HepG2 (cell line): ENCODE data around the gene TRMT112. TPM values are rescaled to one million over a fixed set of nuclear protein-coding genes. Genes with fewer than 3 reads are reported as not detected.

Source experiments
- ATAC-seq: fragments of 200-7000 bp; cut with Tn5 transposase; 3 replicates; pipeline ENCODE4 v1.9.1; 2020; ENCODE audit warnings: mild to moderate bottlenecking, moderate library complexity
- BruUV-seq: library from RNA; stranded (reverse); fragments of 400-500 nt; replicated peaks from 2 replicates; lab custom pipeline; 2021; lab: Mats Ljungman, UMichigan
- CTCF ChIA-PET: fragments of 300-600 bp; formaldehyde crosslinking; extraction: SDS; loops from one replicate; lab custom pipeline; 2021; ENCODE audit warnings: low total read pairs, inconsistent platforms, low intra/inter-chr PET ratio; lab: Yijun Ruan, JAX
- POLR2A ChIA-PET: fragments of 350-600 bp; sonication (Branson Sonifier 250); formaldehyde crosslinking; loops from one replicate; lab custom pipeline; 2020; ENCODE audit warnings: antibody characterized with exemption, inconsistent platforms; lab: Yijun Ruan, JAX
- DNase-seq: peaks from one replicate; pipeline ENCODE4 v3.0.0-alpha.2; 2015; ENCODE audit warnings: low spot score
- FAIRE-seq: peaks from 3 replicates; lab custom pipeline; 2011; peaks lifted over from hg19 to GRCh38; lab: Jason Lieb, UNC
- H2AFZ ChIP-seq: one replicate; pipeline ENCODE4 v1.6.1; 2011; ENCODE audit warnings: low read length, inconsistent platforms
- H3K27ac ChIP-seq: fragments of 300-600 bp; 3 replicates; pipeline ENCODE4 v1.8.0; 2011; ENCODE audit warnings: mixed run types, mild to moderate bottlenecking, mixed read lengths, low read length, inconsistent platforms; ENCODE audit not compliant: insufficient read depth; ENCODE audit errors: extremely low read length
- H3K27me3 ChIP-seq, 2 experiments: fragments of 200-600 bp in 1 of 2; 2 replicates in 1 of 2; 3 replicates in 1 of 2; pipeline versions ENCODE4 v1.6.0 to v1.8.0; 2011; ENCODE audit warnings: low read length in 2 of 2, mild to moderate bottlenecking in 2 of 2, moderate library complexity in 2 of 2, inconsistent platforms in 1 of 2; ENCODE audit not compliant: insufficient read depth in 2 of 2, control insufficient read depth in 1 of 2
- H3K36me3 ChIP-seq, 2 experiments: fragments of 200-600 bp in 1 of 2; replicated peaks in 1 of 2; 2 replicates in 1 of 2; 3 replicates in 1 of 2; pipeline versions ENCODE4 v1.5.1 to v1.8.0; 2011; ENCODE audit warnings: low read length in 2 of 2, inconsistent platforms in 1 of 2; ENCODE audit not compliant: insufficient read depth in 2 of 2, control insufficient read depth in 1 of 2
- H3K4me1 ChIP-seq: 2 replicates; pipeline ENCODE4 v1.5.1; 2012; ENCODE audit warnings: low read length, inconsistent platforms; ENCODE audit not compliant: insufficient read depth
- H3K4me2 ChIP-seq: 2 replicates; pipeline ENCODE4 v1.6.0; 2011; ENCODE audit warnings: low read depth, low read length, inconsistent platforms
- H3K4me3 ChIP-seq, 3 experiments: fragments of 200-600 bp in 1 of 3; sonication (generic), shearing (Covaris generic) in 1 of 3; replicated peaks in 1 of 3; 2 replicates each; pipeline ENCODE4 v1.5.1; 2011 to 2016; ENCODE audit warnings: low read length in 3 of 3, inconsistent platforms in 2 of 3, low read depth in 2 of 3, mild to moderate bottlenecking in 2 of 3, control low read depth in 1 of 3, mixed read lengths in 1 of 3; ENCODE audit not compliant: insufficient read depth in 1 of 3
- H3K79me2 ChIP-seq: one replicate; pipeline ENCODE4 v1.6.1; 2011; ENCODE audit warnings: low read length, inconsistent platforms; ENCODE audit not compliant: insufficient read depth
- H3K9ac ChIP-seq: 2 replicates; pipeline ENCODE4 v1.6.0; 2011; ENCODE audit warnings: mild to moderate bottlenecking, low read depth, low read length, inconsistent platforms; ENCODE audit not compliant: insufficient read depth
- H3K9me3 ChIP-seq: 2 replicates; pipeline ENCODE4 v1.5.1; 2012; ENCODE audit warnings: mild to moderate bottlenecking, low read length
- H4K20me1 ChIP-seq: 2 replicates; pipeline ENCODE4 v1.6.0; 2011; ENCODE audit warnings: inconsistent platforms, mild to moderate bottlenecking, low read length, moderate library complexity; ENCODE audit not compliant: insufficient read depth
- BRD4 ChIP-seq: sonication (generic); formaldehyde crosslinking; IDR thresholded peaks from 2 replicates; pipeline ENCODE4 v1.4.0; 2020; ENCODE audit warnings: missing genetic modification reagents
- DZIP1 ChIP-seq: sonication (generic); formaldehyde crosslinking; IDR thresholded peaks from 2 replicates; pipeline ENCODE4 v1.5.0; 2020; ENCODE audit warnings: mild to moderate bottlenecking, missing genetic modification reagents
- FOXM1 ChIP-seq: sonication (generic); formaldehyde crosslinking; IDR thresholded peaks from 2 replicates; pipeline ENCODE4 v1.5.0; 2020; ENCODE audit warnings: missing genetic modification reagents
- POLR2AphosphoS5 ChIP-seq: IDR thresholded peaks from 2 replicates; pipeline ENCODE4 v1.6.1; 2012; ENCODE audit warnings: low read depth, low read length
- SETDB1 ChIP-seq: sonication (generic); formaldehyde crosslinking; IDR thresholded peaks from 2 replicates; pipeline ENCODE4 v1.5.1; 2020; ENCODE audit warnings: missing genetic modification reagents, mild to moderate bottlenecking, borderline replicate concordance
- TOE1 ChIP-seq: sonication (generic); formaldehyde crosslinking; IDR thresholded peaks from 2 replicates; pipeline ENCODE4 v1.4.0; 2020; ENCODE audit warnings: mild to moderate bottlenecking, missing genetic modification reagents
- ZNF768 ChIP-seq: sonication (generic); formaldehyde crosslinking; IDR thresholded peaks from 2 replicates; pipeline ENCODE4 v1.4.0; 2020; ENCODE audit warnings: missing genetic modification reagents
- ZNF775 ChIP-seq: sonication (generic); formaldehyde crosslinking; IDR thresholded peaks from 2 replicates; pipeline ENCODE4 v1.4.0; 2020; ENCODE audit warnings: missing genetic modification reagents, mild to moderate bottlenecking, moderate library complexity, borderline replicate concordance
- ZNF788 ChIP-seq: sonication (generic); formaldehyde crosslinking; IDR thresholded peaks from 2 replicates; pipeline ENCODE4 v1.5.0; 2020; ENCODE audit warnings: mild to moderate bottlenecking, missing genetic modification reagents, borderline replicate concordance
- whole genome bisulfite sequencing: methylation state at CpG from one replicate; pipeline ENCODE4 v1.1.6; 2017; ENCODE audit warnings: low lambda C conversion rate; 5-methylcytosine and 5-hydroxymethylcytosine counted together
- in situ Hi-C: cut with HindIII; loops from 2 replicates; pipeline ENCODE4 v1.10.0; 2017; ENCODE audit warnings: low pct_unique_long_range_greater_than_20kb; ENCODE audit not compliant: extremely low pct_ligation_motif_present
- intact Hi-C: fragments of 100-400 bp; cut with micrococcal nuclease; formaldehyde crosslinking; loops from one replicate; pipeline ENCODE4 v1.10.0; 2022; ENCODE audit not compliant: unreplicated experiment
- polyA plus RNA-seq, 8 experiments: library from polyadenylated mRNA; depleted of rRNA in 3 of 8; stranded (reverse) in 7 of 8; unstranded in 1 of 8; fragments of >200 nt; fragmentation: Illumina TruSeq in 4 of 8; extraction: Trizol in 4 of 8; gene quantifications; 2 replicates each; pipeline versions ENCODE4 v1.2.1 to v1.2.3, GENCODE V29; 2011 to 2016; ENCODE audit warnings: low read depth in 4 of 8, missing spikeins in 1 of 8, mixed read lengths in 1 of 8; ENCODE audit not compliant: insufficient read depth in 1 of 8
- total RNA-seq, 5 experiments: library from RNA; depleted of rRNA; stranded (reverse); fragments of >200 nt; fragmentation: Illumina TruSeq; extraction: Trizol; gene quantifications; 2 replicates each; pipeline ENCODE4 v1.2.3, GENCODE V29; 2016; ENCODE audit warnings: low read depth in 1 of 5

TRMT112 gene
- total and polyA plus RNA-seq, 2 of the 13 experiments (the other 11 are each of a cell fraction or from before 2014, with no cell fraction given), result 186 to 409 TPM

DNA sequence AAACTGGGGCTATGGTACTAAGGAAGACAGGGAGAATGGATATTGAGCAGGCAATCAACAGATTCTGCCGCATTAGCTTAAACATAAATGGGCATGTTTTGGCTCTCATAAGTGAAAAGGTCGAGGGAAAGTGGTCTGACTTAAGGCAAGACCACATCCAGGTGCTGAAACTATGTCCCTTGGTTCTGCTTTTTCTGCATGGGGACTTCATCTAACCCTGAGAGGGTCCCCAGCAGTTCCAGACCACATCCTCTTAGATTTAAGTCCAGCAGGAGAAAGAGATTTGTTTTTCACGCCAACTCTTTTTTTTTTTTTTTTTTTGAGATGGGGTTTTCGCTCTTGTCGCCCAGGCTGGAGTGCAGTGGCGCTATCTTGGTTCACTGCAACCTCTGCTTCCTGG is 47.1 kb upstream of the TRMT112 start (continued):
- TF ChIP-seq ZNF788, result no peak
- no peak for TF ChIP-seq FOXM1
- TF ChIP-seq POLR2AphosphoS5, result no peak
- no peak for TF ChIP-seq SETDB1
- no peak for TF ChIP-seq BRD4 (CRISPR knock-in tag)
- no peak for TF ChIP-seq TOE1

GRCh38 chr11:64362339-64362738 is 45.0 kb upstream of the TRMT112 start:
- no peak overlapping the region for H3K4me3 ChIP-seq
- in situ Hi-C loops, result no loop called here
- no peak for DNase-seq
- WGBS, result 100% methylated on average over 10 of the region's 10 CpGs
- TF ChIP-seq ZNF768 (CRISPR knock-in tag) (0 out of 2 replicates have a peak, but pooled peaks have one; percentile 2), DZIP1 (no peak), ZNF775 (CRISPR knock-in tag) (no peak)
- TF ChIP-seq, all 625 proteins: peak for 1
- no peak overlapping the region for H3K9ac ChIP-seq
- ChIA-PET CTCF (no interaction called here), POLR2A (no interaction called here)
- no peaks in the 10 kb centered on the region for H3K79me2 ChIP-seq
- no peak for ATAC-seq
- no TSS peak for BruUV-seq
- H3K4me2 ChIP-seq, result no peak overlapping the region
- no peak for FAIRE-seq
- no peaks in the 10 kb centered on the region for H4K20me1 ChIP-seq
- H3K4me1 ChIP-seq, result peaks cover 23% of the 10 kb centered on the region
- no peak overlapping the region for H2AFZ ChIP-seq
- H3K9me3 ChIP-seq, result no peaks in the 10 kb centered on the region
- H3K36me3 ChIP-seq, result peaks cover 7 to 30% of the 10 kb centered on the region in 2 experiments
- no peak overlapping the region for H3K27ac ChIP-seq
- intact Hi-C loops, result no loop called here
- no peaks in the 10 kb centered on the region; a peak in 1 of 5 replicates for H3K27me3 ChIP-seq
